Midbrain (tissue), 1 donor: ENCODE measurements around the gene EDN1.
"Not testable (repeated sequence)": the region's sequence is repeated elsewhere in the genome, so short reads cannot be mapped to it uniquely, and the experiment has no call there.

ENCODE experiments used
- DNase-seq: peaks from one replicate; lab custom pipeline; 2025; lab: John Stamatoyannopoulos, UW

EDN1 gene

DNA sequence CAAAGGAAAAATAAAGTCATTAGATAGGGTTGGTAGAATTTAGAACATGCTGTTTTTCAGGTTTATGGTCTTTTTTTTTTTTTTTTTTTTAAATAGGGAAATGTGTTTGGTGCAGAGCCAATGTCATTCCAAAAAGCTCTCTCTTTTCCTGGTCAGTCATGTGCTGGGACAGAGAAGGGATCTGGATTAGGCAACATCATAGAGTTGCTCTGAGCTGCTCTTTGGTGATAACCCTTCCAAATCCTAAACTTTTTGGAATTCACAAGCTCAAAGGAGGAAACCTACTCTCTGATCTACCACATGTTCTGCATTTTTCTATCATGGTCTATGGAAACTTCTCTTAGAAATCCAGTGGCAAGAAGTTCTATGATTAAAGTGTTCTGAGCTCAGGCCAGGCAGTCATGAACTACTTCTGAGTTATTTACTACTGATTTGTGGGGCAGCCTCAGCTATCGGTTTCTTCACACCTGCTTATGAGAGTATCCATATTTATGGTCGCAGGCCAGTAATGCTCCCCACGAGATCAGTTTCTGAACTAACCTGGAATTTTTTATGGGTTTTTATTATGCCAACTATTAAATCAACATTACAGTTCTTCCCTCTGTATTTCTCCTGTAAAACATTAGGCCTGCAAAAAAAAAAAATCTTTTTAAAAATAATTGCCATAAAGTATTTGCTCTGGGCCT lies 4.8 kb downstream of the EDN1 start:
- no peak for DNase-seq

DNA sequence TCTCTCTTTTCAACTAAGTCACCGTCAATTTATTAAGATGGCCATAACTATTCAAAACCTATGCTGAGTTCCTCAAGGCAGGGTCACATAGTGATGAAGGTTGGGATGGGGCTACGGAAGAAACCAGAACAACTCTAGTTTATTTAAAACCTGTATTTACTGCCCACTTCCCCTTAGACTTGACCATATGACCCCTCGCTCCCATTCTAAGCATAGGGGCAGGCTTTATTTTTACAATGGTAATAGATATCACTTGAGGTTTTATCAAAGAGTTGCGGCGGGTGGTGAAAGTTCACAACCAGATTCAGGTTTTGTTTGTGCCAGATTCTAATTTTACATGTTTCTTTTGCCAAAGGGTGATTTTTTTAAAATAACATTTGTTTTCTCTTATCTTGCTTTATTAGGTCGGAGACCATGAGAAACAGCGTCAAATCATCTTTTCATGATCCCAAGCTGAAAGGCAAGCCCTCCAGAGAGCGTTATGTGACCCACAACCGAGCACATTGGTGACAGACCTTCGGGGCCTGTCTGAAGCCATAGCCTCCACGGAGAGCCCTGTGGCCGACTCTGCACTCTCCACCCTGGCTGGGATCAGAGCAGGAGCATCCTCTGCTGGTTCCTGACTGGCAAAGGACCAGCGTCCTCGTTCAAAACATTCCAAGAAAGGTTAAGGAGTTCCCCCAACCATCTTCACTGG lies 5.5 kb downstream of the EDN1 start:
- DNase-seq = no peak

DNA sequence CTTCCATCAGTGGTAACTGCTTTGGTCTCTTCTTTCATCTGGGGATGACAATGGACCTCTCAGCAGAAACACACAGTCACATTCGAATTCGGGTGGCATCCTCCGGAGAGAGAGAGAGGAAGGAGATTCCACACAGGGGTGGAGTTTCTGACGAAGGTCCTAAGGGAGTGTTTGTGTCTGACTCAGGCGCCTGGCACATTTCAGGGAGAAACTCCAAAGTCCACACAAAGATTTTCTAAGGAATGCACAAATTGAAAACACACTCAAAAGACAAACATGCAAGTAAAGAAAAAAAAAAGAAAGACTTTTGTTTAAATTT lies 6.1 kb downstream of the EDN1 start:
- no peak for DNase-seq

DNA sequence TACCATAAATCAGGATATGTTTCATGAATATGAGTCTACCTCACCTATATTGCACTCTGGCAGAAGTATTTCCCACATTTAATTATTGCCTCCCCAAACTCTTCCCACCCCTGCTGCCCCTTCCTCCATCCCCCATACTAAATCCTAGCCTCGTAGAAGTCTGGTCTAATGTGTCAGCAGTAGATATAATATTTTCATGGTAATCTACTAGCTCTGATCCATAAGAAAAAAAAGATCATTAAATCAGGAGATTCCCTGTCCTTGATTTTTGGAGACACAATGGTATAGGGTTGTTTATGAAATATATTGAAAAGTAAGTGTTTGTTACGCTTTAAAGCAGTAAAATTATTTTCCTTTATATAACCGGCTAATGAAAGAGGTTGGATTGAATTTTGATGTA lies 6.4 kb downstream of the EDN1 start:
- DNase-seq = no peak

DNA sequence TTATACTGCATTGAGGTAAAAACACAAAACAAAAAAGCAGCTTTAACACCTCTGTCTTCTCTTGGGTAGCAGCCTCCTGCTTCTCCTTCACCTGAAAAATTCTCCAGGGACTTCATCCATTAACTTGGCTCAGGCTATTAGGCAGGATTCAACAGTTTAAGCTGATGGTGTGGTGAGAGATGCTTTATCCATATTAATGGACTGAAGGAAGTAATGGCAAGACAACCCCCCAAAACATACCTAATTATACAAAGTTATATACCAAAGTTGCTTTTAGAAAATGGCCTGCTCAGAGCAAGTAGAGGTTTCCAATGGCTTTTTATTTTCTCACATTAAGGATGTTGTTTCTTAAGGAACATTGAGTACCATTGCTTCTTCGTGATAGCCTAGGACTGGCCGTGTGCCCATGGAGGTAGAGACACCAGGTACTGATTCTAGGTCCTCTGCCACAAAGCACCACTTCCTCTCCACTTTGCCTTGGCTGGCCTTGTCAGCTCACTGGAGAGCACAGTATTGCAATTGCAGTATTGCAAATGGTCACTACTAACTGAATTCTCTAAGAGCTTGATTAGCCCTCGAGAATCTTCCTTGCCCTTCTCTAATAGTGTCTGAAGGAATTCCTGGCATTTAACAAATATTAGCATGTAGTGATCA lies 7.3 kb downstream of the EDN1 start:
- no peak for DNase-seq

DNA sequence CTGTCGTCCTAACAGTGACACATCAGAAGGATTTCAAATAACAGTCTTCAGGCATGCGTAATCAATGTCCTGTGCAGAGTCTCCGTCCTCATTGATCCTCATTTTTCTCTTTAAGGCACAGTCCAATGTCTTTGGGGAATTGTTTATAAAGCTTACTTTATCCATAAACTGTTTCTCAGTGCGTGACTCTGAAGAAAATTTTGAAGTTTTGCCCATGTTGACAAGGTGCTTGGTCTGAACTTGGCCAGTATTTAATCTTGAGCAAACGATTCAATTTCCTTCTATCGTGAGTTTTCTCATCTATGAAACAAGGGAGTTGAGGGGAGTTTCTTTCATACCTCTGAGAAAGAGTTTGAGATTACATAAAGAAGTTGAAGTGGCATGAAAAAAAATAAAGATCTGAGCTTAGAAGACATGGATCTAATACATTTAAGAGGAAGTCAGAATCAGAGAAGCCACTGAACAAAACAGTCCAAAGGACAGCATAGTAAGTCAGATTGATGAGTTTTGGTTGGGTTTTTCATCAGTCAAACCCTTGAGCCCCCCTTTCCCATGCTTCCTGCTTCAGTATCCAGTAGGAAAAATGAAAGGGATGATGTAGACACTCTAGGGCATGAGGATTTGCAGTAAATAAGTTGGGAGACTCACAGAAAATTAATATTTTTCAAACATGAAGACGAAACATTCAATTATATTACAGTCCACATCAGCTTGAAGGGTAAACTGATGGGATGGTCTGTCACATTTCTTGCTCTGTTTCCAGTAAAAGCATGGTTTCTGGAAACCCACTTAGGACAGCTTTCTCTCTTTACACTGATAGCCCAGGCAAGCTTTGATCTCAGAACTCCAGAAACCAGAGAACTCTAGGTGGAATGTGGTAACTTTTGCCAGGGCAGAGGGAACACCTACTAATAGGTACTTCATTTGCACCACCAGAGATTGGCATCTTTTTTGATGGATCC lies 8.1 kb downstream of the EDN1 start:
- DNase-seq = no peak

DNA sequence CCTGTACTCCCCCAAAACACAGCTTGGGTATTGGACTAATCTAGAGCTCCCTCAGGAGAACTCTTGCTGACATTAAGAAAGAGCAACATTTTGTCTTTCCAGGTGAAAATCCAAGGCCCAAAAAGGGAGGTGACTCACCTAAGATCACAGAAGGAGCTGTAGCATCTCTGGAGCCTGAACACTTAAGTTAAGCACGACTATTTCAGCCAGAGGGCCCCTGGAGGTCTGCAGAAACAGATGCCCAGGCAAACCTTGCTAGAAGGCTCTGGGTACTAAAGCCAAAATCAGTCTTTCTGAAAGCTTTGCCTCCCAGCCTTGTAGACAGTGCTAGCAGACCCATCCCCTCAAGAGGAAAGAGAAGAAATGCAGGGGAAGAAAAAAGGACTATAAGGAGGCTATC lies 8.8 kb downstream of the EDN1 start:
- DNase-seq = no peak

DNA sequence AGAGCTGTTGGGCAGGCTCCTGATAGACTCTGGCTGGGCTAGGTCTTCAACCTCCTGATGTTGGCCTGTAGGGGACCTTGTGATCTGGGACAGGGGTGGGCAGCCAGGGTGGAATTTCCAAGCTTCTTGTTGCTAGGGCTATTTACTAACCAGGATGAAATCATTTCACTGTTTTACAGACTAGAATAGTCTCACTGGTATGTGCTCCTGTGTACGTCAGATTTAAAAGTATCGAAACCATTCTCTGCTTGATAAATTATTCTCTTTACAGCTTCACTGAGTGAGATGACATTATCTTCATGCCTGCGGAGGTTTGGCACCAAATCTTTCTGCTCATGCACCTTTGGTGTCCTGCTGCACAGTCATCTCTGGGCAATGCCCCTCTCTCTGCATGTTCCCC lies 10.9 kb downstream of the EDN1 start:
- no peak for DNase-seq

DNA sequence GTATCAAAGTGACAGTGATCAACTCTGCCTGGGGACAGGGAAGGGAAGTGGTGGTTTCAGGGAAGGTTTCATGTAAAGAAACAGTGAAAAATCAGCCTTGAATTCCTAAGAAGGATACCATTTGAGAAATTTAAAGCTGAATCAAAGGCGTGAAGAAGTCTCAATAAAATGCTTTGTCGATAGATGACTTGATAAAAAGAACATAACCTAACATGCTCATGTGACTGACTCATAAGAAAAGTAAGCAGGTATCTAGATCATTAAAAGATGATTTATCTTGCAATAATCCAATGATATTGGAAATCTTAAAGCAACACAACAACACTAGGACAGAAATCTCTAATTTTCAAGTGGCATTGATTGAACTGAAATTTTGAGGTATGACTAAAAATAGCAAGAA lies 14.3 kb downstream of the EDN1 start:
- no peak for DNase-seq

DNA sequence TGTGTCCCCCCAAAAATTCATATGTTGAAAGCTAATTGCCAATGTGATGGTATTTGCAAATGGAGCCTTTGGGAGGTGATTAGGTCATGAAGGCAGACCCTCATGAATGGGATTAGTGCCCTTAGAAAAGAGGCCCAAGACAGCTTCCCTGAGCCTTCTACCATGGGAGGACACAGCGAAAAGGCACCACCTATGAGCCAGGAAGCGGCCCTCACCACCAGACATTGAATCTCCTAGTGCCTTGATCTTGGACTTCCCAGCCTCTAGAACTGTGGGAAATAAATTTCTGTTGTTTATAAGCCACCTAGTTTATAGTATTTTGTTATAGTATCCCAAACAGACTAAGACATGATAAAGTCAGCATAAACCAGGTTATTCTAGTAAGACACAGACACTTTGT lies 18.9 kb downstream of the EDN1 start:
- no peak for DNase-seq

DNA sequence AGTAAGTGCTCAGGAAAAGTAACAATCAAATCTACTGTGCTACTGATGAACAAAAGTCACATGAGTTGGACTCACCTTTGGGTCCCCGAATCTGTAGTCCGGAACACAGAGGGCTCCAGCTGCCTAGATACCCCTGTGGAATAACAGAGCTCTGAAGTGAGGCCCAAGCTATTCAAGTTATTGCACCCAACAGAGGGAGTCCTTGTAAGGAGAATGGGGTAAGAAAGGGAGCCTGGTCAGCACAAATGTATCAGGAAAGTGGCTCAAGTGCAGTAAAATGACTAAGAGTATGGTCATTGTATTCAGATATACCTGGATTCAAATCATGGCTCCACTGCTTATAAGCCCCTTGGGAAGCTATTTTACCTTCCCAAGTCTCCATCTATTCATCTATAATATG lies 20.9 kb downstream of the EDN1 start:
- no peak for DNase-seq

DNA sequence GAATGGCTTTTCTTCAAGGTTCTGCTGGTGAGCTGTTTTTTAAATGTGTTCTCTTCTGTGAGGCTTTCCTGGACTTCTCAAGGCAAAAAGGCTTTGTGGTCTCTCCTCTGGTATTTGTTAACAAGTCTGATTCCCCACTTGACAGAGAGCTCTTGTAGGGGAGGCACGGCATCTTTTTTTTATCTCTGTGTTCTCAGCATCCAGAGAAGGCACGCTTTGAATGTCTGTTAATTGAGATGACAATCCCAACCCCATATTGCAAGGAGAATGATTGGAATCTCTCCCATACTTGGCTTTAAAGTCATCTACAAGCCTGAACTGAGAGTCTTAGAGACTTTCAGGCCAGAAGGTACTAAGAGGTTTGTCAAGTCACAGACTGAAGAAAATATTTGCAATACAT lies 22.6 kb downstream of the EDN1 start:
- DNase-seq = no peak

DNA sequence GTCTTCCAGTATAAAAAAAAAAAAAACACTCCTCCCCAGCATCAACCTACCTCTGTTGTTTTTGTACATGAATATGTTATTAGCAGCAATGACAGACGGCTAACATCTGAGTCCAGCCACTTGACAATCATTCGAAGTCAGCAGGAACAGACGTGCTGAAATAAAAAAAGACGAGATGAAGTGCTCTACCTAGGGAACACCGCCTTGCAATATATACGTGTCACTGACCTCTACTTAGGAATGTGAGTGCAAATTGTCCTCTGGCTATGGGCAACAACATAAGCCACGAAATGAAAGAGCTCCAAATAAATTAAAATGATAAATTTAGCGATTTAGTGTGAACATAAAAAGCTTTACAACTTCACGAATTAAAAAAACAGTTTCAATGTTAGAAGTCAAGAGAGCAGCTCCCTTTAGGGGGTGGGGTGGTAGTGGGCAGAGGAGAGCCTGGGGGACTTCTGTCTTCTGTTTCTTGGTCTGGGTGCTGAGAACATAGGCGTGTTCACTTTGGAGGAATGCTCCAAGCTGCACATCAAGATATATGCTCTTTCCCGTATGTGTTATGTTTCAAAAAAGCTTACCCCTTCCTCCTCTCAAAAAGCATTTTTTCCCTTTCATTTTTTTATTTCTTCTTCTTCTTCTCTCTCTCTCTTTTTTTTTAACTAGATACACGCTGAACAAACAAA lies 23.3 kb downstream of the EDN1 start:
- DNase-seq = no peak

DNA sequence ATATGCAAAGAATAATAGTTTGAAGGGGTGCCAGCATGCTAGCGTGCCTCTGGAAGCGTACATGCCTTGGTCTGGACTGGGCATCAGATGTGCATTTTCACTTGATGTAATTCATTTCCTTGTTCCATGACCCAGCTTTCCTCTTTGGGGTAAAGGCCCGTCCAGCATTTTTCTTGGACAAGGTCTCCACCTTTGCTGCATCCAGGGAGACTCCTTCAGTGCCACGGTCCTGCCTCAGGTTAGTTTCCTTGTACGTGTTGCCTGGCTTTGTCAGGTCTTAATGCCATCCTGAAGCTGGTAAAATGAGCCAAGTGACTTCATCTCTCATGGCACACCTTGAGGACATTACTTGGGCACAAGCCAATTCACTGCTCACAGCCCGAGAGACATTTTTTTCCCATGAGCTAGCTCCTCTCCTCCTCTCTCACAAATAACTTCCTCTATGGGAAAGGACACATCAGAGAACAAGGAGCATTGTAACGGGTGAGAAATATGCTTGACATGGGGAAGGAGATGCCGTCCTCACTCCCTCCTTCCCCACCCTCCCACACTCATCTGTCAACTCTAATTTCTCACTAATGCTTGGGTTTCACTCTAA lies 23.9 kb downstream of the EDN1 start:
- no peak for DNase-seq

DNA sequence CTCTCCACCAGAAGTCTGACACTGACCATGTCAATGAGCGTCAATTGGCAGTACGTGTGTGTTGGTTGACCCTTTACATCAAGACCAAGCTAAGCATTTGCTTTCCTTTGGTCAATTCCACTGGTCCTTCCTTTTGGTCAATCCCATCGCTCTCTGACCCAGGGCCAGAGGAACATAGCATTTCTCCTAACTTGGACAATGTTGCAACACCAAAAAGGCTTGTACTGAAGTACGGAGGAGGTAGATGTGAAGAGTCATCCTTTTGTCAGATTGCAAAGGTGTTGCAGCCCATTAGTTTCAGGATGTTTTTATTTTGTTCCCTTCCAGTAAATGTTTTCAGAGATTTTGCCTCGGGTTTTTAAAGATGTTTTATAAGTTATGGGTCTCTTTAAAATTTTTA lies 24.6 kb downstream of the EDN1 start:
- no peak for DNase-seq

DNA sequence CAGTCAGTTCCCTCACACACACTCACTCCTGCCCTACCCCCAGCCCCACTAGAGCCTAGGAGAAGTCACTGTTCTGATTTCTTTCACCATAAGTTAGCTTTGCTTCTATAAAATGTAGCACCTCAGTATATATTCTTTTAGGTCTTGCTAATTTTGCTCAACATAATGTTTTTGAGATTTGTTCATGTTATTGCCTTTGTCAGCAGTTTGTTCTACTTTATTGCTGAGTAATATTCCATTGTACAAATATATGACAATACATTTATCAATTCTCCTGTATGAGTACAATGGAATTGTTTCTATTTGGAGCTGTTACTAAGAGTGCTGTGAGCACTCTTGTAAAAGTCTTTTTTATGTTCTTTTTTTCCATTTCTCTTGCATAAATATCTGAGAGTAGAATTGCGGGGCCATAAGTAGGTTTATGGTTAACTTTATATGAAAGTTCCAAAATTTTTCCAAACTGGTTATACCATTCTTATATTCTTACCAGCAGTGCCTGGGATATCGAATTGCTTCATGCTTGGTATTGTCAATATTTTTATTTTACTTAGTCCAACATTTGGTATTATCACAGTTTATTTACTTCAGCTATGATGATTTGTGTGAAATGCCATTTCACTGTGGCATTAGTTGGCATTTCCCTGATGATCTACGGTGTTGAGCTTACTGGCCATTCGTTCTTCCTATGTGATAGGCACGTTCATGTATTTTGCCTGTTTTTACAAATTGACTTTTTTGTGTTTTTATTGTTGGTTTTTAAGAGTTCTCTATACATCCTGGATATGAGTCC lies 25.3 kb downstream of the EDN1 start:
- no peak for DNase-seq

DNA sequence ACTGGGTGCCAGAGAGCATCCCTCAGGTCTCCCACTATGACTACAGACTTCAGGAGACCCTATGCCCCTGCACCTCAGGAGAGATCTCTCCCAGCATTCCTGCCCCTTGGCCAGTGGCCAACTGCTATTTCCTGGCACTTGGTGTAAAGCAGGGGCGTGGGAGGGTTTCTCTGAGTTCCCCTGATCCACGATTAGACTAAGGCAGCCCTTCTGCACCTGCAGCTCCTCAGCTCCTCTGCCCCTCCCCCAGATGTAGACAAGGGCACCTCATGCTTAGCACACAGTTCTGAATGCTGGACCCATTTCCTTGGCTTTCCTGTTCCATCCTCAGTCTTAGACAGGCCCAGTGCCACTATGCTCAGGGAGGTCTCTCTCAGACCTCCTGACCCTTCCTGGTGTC lies 28.6 kb downstream of the EDN1 start:
- no peak for DNase-seq

DNA sequence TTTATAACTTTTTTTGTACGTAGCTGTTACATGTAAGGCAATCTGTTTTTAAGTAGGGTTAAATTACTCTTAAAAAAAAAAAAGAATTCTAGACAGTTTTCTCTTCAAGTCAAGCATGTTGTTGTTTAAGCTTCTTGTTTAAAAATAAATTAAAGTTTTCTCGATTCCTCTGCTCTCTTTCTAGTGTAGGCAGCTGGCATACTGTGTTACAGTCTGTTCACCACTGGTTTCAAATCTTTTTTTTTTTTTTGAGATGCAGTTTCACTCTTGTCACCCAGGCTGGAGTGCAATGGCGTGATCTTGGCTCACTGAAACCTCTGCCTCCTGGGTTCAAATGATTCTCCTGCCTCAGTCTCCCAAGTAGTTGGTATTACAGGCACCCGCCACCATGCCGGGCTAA lies 29.9 kb downstream of the EDN1 start:
- not testable (repeated sequence) for DNase-seq

DNA sequence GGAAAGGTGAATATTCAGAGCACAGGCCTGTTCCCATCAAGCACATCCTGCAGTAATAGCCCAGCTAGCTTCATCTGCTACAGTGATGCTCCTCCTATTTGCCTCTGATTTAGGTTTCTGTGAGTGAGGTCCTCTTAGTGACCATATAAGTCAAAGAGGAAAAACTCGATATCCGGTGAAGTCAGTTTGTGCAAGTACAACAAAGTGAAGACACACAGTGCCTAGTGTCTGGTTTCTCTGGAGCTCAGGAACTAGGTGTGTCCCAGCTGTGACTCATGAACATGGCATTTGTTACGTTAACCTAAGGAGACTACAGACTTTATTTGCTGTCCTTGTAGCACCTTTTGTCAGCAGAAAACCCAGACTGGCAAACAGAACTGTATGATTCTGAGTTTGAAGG lies 33.9 kb downstream of the EDN1 start:
- no peak for DNase-seq

DNA sequence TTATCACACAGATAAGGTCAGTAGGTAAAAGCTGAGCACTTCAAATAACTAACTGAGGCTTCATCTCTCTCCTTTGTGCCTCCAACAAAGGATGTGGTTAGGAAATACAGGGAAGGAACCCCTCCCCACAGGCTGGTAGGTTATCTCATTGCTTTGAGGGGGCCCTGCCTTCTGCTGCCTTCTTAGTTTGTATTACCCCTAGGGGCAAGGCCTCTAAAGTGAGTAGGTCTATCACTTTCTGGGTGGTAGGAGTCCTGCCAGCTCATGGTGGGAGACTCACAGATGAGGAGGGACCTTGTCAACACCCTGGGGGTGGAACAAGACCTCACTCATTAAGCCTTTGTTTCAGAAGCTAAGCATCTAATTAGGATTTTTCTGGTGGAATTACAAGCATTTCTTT lies 34.6 kb downstream of the EDN1 start:
- DNase-seq = no peak

DNA sequence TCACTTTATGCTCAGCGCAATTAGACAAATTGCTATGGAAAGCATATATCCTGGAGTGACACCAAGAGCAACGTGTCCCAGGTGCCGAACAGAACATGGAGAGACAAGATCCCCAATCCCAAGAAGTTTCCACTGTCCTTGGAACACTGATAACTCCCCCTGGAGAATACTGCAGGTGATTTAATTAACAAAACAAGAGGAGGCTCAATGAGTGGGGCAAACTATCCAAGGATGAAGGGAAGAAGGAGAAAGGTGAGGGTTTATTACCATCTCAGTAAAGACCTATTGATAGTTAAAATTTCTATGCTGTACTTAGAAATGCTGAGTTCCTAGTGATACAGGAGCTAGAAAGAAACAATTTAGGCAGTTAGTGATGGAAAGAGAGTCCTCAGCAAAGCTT lies 35.7 kb downstream of the EDN1 start:
- no peak for DNase-seq
